WERI-Rb-1 (cell line): ENCODE results near the gene FMN2.

Experiments
- DNase-seq: peaks from one replicate; pipeline ENCODE4 v3.0.0-alpha.2; 2020
- H3K27ac ChIP-seq: fragments of 250-450 bp; sonication (Bioruptor Pico); 2 replicates; pipeline ENCODE4 v1.5.1; 2020; ENCODE audit warnings: mild to moderate bottlenecking, moderate library complexity
- H3K27me3 ChIP-seq: fragments of 250-450 bp; sonication (Bioruptor Pico); 2 replicates; pipeline ENCODE4 v1.5.1; 2021; ENCODE audit warnings: mild to moderate bottlenecking, low read depth, moderate library complexity; ENCODE audit not compliant: insufficient read depth, severe bottlenecking
- H3K36me3 ChIP-seq: fragments of 250-450 bp; sonication (Bioruptor Pico); 2 replicates; pipeline ENCODE4 v1.5.1; 2020; ENCODE audit warnings: mild to moderate bottlenecking, moderate library complexity
- H3K4me3 ChIP-seq: 2 replicates; pipeline ENCODE4 v1.5.1; 2011; ENCODE audit warnings: low read depth, mild to moderate bottlenecking, control low read depth, low read length
- H3K9me3 ChIP-seq: fragments of 250-450 bp; sonication (Bioruptor Pico); 2 replicates; pipeline ENCODE4 v1.5.1; 2021; ENCODE audit warnings: mild to moderate bottlenecking, moderate library complexity; ENCODE audit not compliant: severe bottlenecking
- TF ChIP-seq, protein P1 (sequence below): IDR thresholded peaks from 2 replicates; pipeline ENCODE4 v1.5.1; 2011; ENCODE audit warnings: low read depth, mild to moderate bottlenecking, control low read depth, inconsistent platforms, low read length

The FMN2 gene

DNA sequence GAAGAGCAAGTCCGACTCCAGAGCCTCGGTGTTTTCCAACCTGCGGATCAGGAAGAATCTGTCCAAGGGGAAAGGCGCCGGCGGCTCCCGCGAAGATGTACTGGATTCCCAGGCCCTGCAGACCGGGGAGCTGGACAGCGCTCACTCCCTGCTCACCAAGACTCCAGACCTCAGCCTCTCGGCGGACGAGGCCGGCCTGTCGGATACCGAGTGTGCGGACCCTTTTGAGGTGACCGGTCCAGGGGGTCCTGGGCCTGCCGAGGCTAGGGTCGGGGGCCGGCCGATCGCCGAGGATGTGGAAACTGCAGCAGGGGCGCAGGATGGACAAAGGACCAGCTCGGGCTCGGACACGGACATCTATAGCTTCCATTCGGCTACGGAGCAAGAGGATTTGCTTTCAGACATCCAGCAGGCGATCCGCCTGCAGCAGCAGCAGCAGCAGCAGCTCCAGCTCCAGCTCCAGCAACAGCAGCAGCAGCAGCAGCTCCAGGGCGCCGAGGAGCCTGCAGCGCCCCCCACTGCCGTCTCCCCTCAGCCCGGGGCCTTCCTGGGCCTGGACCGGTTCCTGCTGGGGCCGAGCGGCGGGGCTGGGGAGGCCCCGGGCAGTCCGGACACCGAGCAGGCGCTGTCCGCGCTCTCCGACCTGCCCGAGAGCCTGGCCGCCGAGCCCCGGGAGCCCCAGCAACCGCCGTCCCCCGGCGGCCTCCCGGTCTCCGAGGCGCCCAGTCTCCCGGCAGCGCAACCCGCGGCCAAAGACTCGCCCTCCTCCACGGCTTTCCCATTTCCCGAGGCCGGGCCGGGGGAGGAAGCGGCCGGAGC, 827 bp downstream of the FMN2 start:
- peak overlapping the region; percentile 91 for H3K4me3 ChIP-seq

DNA sequence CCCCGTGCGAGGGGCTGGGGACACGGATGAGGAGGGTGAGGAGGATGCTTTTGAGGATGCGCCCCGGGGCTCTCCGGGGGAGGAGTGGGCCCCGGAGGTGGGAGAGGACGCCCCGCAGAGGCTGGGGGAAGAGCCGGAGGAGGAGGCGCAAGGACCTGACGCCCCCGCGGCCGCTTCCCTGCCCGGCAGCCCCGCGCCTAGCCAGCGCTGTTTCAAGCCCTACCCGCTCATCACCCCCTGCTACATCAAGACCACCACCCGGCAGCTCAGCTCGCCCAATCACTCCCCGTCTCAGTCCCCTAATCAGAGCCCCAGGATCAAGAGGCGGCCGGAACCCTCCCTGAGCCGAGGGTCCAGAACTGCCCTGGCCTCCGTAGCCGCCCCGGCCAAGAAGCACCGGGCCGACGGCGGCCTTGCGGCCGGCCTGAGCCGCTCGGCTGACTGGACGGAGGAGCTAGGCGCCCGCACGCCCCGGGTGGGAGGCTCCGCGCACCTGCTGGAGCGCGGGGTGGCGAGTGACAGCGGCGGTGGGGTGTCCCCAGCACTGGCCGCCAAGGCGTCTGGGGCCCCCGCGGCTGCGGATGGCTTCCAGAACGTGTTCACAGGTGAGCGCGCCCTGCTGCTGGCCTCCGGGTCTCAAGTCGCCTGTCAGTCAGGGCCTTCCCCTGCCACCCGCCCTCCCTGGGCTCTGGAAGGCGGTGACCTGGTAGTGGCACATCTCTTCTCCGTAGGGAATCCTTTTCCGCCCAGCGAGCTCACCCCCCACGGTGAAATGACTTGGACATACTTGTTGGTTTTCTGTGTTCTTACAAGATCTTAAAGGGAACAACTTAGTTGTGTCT, 1.7 kb downstream of the FMN2 start:
- TF ChIP-seq, protein P1, sequence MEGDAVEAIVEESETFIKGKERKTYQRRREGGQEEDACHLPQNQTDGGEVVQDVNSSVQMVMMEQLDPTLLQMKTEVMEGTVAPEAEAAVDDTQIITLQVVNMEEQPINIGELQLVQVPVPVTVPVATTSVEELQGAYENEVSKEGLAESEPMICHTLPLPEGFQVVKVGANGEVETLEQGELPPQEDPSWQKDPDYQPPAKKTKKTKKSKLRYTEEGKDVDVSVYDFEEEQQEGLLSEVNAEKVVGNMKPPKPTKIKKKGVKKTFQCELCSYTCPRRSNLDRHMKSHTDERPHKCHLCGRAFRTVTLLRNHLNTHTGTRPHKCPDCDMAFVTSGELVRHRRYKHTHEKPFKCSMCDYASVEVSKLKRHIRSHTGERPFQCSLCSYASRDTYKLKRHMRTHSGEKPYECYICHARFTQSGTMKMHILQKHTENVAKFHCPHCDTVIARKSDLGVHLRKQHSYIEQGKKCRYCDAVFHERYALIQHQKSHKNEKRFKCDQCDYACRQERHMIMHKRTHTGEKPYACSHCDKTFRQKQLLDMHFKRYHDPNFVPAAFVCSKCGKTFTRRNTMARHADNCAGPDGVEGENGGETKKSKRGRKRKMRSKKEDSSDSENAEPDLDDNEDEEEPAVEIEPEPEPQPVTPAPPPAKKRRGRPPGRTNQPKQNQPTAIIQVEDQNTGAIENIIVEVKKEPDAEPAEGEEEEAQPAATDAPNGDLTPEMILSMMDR: no peak
- Histone ChIP-seq H3K4me3 (peak overlapping the region; percentile 91), H3K27ac (peak overlapping the region; percentile 97), H3K9me3 (no peaks in the 10 kb centered on the region), H3K27me3 (no peaks in the 10 kb centered on the region), H3K36me3 (peaks cover 50% of the 10 kb centered on the region)
- DNase-seq: peak; percentile 62

More for the DNA sequence above, 827 bp downstream of the FMN2 start:
- TF ChIP-seq, protein P1: peak; percentile 44
- H3K9me3 ChIP-seq: peaks cover 7% of the 10 kb centered on the region
- peak overlapping the region; percentile 97 for H3K27ac ChIP-seq
- no peaks in the 10 kb centered on the region for H3K27me3 ChIP-seq
- peak; percentile 55 for DNase-seq
- peaks cover 43% of the 10 kb centered on the region for H3K36me3 ChIP-seq

DNA sequence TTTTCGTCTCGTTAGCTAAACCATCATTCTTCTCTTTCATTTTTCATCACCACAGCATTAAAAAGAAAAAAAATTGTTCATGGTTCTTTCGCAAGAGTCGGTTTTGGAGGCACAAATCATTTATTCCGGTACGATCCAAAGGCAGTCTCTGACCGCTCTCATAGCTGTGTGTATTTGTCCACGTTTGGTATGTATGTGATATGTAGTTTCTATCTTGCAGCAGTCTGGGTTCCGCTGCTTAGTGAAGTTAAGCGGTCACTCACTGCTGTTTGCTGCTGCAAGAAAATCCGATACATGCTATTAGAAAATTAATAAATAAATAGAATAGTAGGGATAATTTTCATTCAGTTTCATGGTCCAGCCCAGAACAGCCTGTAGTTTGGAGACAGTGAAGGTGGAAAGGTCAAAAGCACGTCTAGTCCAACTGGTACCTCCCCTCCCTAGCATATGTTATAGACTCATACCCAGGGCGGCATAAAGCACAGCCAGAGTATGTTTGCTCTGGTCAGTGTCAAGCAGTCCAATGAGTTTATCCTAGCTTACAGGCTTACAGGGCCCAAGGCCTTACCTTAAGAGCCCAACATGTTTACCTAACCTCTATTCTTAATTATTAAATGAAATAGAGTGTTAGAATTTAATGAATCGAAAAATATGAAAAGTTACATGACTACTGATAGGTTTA, 2.5 kb downstream of the FMN2 start:
- peak; percentile 83 for DNase-seq
- TF ChIP-seq, protein P1: no peak
- Histone ChIP-seq H3K27ac (peak overlapping the region; percentile 97), H3K4me3 (peak overlapping the region; percentile 91), H3K36me3 (peaks cover 55% of the 10 kb centered on the region), H3K27me3 (no peaks in the 10 kb centered on the region), H3K9me3 (no peaks in the 10 kb centered on the region)

DNA sequence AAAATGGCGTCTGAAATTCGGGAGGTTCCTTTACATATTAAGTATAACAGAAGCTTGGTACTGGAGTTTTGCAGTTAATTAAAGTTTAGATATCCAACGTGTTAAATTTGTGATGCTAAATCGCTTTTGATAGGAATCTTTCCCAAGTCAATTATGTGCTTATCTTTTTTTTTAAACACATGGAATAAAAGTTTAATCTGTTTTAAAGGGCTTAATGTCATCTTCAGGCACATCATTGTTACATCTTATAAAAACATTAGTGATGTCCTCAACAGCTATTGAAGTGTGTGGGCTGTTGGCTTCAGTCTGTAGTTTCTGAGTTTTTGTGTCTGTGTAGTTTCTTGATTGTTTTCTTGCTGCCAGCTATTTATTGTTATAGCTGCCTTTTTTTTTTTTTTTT, 5.3 kb downstream of the FMN2 start:
- Histone ChIP-seq H3K27ac (peak overlapping the region; percentile 97), H3K36me3 (peaks cover 80% of the 10 kb centered on the region), H3K27me3 (no peaks in the 10 kb centered on the region), H3K4me3 (peak overlapping the region; percentile 91), H3K9me3 (no peaks in the 10 kb centered on the region)
- TF ChIP-seq, protein P1: no peak
- no peak for DNase-seq

DNA sequence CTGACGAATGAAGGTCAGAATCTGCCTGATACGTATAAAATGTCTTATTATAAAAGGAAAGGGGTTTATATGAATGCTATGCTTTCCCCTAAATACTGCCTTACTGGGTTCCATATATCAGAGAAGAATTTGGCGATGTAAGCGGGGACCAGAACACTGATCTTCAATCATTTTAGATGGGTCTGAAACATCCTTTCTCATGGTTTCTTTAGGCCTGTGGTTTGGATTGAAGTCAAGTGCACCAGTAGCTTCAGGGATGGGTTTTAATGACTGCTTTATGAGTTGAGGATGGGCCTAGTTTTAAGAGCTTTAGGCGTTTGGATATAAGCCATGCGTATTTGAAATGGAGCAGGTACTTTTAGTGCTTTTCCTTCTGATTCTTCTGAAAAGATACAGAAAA, 6.9 kb downstream of the FMN2 start:
- DNase-seq: no peak
- H3K36me3 ChIP-seq: peaks cover 78% of the 10 kb centered on the region
- TF ChIP-seq, protein P1: no peak

More for the DNA sequence above, 6.9 kb downstream of the FMN2 start:
- Histone ChIP-seq H3K27me3 (no peaks in the 10 kb centered on the region), H3K4me3 (no peak overlapping the region), H3K9me3 (no peaks in the 10 kb centered on the region), H3K27ac (no peak overlapping the region; the same call in 1 of the 2 replicates)
